RCC 7860 (cell line): ENCODE results near the gene BMPER.
A peak's percentile ranks its signal among the peaks of the same experiment; 100 is the strongest.

Experiments used
- DNase-seq: peaks from one replicate; pipeline ENCODE4 v3.0.0-alpha.2; 2015; ENCODE audit warnings: low spot score
- FAIRE-seq: peaks from 2 replicates; lab custom pipeline; 2012; peaks lifted over from hg19 to GRCh38; lab: Jason Lieb, UNC

Gene BMPER

DNA sequence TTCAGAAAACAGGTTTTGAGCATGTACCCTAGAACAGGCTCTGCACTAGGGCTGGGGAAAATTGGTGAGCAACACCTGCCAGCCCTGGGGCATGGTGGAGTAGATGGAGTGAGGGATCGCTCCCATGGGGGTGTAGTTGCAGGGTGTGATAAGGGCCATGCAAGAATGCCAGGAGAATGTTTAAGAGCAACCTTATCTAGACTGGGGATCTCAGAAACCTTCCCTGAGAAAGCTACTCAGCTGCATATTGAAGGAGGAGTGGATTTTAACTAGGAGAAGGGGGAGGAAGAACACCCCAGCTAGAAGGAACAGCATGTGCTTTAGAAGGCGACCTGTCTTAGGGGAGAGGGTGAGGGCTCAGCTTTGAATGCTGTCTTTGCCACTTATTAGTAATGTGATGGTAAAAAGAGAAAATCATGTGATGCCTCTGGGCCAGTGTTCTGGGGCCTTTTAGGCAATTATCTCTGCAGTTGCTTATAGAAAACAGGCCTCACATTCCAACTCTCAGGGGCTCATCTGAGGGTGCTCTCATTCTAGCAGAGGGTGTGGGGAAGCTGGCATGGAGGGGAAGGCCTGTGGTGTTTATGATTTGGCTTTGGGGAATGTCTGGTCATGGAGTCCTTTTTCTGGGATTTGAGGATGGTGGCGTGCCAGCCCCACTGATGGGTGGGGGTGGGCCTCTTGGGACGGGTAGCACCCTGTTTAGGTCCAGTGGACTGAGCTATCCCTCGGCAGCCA is 225.4 kb downstream of the BMPER start:
- FAIRE-seq: no peak
- no peak for DNase-seq

DNA sequence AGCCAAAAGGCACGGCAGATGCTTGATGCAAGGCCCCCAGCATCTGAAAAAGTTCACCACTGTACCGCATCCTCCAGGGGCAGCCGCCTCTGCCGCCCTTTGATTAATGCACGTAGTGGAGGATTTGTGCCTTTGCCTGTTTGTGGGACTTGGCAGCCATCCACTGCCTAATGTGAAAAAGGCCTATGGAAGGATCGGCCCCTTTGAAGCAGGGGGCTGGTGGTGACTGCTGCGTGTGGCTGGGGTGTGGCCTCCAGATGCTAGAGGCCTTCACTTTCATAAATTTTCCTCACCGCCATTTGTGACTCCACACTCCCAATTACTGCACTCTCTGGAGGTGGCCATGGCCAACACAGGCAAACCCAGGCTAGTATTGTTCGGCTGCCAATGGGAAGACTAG is 226.0 kb downstream of the BMPER start:
- DNase-seq (no peak), FAIRE-seq (no peak)

DNA sequence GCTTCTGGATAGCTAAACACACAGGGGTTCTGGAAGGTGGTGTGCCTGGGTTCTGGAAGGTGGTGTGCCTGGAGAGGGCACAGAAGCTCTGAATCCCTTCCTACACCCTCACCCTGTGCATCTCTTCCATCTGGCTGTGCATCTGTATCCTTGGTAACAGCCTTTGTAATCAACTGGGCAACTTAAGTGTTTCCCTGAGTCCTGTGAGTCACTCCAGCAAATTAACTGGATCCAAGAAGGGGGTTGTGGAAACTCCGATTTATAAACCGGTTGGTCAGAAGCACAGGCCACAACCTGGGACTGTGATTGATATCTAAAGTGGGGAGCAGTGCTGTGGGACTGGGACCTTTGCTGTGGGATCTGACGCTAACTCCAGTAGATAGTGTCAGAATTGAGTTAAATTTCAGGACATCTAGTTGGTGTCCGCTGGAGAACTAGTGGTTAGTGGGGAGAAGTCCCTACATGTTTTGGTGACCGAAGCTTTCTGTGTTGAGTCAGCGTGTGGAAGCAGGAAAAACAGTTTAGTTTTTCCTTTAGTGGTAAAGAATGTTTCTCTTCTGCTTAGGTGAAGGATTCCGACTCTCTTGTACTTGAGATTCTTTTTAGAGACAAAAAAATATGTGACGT is 228.1 kb downstream of the BMPER start:
- DNase-seq (peak; percentile 75), FAIRE-seq (no peak)

DNA sequence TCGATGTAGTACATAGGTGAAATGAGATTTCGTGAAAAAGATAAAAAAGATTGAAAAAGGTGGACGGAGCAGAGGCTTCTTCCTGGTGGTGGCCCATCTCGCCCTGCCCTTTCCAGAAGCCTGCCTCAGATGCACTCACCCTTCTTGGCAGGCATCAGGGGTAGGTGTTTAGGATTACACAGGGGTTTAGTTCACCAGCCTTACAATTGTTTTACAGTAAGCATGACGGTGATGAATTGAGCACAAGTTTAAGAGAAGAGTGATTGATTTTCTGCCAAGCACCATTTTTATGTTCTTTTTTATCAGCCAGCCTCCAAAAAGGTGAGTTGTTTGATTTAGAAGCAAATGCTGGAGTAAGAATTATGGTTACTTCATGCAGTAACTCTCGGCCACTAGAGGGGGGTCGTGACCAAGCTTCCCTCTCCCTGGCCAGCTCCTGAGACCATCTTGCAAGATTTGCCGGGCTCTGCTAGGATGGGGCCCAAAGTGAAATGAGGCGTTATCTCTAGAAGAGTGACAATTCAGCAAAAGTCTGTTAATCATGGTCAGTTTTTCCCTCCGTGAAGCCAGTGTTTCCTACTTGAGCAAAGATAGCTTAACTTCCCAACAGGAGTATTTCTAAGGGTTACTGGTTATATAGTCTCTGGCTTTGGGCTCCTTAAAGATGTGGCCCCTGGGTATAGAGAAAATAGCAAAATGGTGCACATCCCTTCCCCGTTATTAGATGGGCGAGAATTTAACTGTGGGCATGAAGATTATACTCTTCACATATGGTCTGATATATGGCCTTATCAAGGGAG is 228.8 kb downstream of the BMPER start:
- peak; percentile 47 for DNase-seq

DNA sequence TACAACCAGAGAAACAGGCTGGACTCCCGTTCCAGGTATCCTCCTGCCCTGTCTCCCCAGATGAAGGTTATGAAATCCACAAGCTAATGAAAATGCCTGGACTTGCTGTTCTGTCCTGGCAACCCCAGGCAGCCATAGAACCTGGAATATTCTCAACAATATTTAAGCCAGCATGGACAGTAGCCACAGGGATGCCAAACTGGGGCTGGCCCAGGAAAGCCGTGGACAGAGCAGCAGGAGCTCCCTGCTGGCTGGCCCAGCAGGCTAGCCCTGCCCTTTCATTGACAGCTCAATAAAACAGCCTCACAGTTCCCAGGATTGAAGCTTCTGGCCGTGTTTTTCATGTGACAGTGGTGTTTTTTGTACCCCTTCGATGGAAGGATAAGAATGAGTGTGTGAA is 230.6 kb downstream of the BMPER start:
- FAIRE-seq (no peak), DNase-seq (no peak)

More for the DNA sequence above, 228.8 kb downstream of the BMPER start:
- peak; percentile 48 for FAIRE-seq

DNA sequence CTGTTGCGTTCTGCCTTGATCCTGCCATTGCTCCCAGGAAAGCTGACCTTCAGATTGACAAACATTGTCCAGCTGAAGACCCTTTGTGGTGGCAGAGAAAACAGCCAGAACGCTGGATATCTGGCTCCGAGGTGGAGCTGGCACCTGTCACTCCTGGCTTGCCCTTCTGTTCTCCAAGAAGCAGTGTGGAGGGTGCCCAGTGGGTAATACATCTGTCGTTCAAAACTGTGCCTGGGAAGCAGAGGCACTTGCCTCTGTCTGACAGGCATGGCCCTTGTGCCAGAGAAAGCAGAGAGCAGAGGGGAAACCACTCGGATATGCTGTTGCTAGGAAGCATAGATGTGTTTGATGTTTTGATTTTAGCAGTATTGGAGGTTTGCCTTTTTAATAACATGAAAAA is 231.4 kb downstream of the BMPER start:
- DNase-seq (no peak), FAIRE-seq (no peak)

DNA sequence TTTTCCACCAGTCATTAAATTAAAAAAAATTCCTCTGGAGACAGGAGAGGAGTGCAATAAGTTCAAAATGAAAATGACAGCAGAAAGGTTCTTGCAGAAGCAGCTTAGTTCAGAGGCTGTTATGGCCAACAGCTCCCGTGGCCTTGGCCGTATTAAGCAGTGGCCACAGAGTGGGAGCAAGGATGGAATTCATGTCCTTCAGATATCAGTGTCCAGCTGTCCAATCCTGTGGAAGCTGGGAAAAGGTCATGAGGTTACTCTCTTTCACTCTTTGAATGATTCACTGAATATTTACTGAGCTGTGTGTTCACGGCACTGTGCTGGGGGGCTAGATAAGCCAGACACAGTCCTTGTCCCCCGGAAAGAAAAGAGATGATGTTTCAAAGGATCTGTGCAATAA is 231.8 kb downstream of the BMPER start:
- FAIRE-seq: no peak

DNA sequence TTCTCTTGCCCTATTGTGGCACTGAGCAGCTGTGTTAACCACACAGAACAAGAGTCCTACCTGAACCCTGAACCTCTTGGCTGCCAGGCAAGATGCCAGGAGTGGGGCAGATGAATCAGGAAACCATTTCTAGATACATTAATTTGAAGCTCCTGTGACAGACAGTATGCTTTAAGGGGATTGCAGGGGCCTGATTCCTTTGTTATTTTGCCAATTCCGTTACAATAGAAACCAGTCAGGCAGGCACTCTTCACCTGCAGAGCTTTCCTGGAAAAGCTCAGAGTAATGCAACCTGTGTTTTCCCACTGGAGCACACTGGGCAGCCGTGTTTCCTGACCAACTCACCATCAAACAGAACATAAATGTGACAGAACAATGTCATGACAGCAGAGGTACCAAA is 233.1 kb downstream of the BMPER start:
- DNase-seq (no peak), FAIRE-seq (no peak)

More for the DNA sequence above, 231.8 kb downstream of the BMPER start:
- no peak for DNase-seq

DNA sequence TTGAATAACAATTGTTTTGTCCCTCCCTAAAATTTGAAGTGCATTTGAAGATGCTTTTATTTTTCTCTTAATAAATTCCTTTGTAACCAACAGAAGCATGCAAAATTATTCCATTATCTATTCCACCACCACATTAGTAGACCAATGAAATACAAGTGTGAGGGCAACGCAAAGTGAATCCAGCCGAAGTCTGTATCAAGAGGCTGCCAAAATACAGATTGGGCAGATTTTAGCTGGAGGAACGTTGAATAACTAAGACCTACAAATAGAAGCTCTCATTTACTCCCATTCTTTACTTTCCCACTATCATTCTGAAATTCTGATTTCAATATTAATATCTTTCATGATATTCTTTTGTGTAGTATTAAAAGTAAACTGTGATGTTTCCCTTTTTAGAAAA is 233.7 kb downstream of the BMPER start:
- no peak for FAIRE-seq

DNA sequence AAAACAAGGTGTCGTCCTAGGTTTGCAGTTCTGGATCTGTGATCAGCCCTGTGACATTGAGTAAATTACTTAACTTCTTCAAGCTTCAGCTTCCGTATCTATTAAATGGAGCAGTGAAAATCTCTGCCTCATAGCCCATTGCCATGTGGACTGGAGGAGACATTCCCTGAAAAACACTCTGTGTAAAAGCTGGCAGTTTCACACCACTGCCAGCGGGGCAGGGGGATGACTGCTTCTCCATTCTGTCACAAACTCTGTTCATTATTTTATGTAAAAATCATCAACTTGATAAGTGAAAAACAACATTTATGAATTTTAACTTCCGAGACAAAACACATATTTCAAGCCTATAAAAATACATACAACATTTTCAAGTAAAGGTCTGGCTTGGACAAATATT is 234.7 kb downstream of the BMPER start:
- FAIRE-seq (no peak), DNase-seq (no peak)

More for the DNA sequence above, 233.7 kb downstream of the BMPER start:
- no peak for DNase-seq

DNA sequence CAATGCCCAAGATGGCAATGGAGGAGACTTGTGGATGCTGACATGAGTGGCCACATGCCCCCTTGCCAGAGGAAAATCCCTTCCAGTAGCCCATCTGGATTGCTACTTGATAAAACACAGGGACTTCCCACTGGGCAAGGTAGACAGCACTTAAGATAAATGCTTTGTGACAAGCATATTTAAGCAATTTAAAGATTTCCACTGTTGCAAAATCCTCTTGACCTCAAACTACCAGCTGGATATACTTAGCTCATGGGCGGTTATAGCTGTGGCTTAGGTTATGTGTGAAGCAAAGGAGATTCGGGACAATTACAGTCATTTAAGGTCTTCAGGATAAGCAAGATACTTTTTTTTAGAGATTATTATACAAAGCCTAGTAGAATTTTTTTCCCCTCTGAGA is 238.1 kb downstream of the BMPER start:
- FAIRE-seq: no peak
- no peak for DNase-seq

DNA sequence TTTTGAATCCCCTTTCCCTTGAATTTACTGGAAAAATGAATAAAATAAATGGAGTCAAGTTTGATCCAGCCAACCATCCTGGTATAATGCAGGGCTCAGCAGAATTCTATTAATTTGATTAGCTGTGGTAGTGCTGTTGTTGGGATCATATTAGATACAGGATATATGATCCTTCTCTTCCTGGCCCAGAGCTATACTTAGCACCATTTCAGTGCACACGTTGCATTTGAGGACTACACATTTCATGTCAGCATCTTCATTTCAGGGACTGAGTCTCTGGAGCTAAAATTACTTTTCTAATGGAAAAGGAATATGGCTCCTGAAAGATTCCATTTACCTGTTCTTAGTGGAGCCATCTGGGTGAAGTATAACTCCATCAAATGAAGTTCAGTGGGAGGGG is 240.3 kb downstream of the BMPER start:
- FAIRE-seq (no peak), DNase-seq (no peak)

DNA sequence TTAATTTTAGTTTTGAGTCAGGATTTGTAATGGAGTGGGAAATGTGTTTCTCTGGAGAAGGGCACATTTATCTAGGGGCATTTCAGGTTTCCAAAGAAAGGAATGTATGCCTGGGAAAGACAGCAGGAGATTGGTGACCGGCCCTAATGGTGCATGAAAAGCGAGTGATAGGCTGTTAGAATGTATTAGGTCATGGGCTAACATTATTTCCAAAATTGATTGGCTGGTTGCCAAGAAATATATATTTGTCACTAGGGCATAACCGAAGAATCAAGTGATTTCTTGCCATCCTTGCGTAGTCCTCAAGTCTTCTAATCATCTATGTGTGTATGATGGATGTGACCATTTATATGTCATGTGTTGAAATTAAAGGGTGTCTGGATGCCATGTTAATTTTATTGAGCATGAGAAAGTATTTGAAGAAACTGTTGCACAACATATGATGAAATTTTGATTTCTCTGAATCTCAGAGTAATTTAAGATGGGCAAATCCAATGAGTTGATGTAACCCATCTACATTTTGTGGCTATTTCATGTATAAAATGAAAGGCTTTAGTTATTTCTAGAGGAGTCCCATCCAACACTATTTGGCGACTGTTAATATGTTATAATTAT is 248.4 kb downstream of the BMPER start:
- FAIRE-seq: no peak

DNA sequence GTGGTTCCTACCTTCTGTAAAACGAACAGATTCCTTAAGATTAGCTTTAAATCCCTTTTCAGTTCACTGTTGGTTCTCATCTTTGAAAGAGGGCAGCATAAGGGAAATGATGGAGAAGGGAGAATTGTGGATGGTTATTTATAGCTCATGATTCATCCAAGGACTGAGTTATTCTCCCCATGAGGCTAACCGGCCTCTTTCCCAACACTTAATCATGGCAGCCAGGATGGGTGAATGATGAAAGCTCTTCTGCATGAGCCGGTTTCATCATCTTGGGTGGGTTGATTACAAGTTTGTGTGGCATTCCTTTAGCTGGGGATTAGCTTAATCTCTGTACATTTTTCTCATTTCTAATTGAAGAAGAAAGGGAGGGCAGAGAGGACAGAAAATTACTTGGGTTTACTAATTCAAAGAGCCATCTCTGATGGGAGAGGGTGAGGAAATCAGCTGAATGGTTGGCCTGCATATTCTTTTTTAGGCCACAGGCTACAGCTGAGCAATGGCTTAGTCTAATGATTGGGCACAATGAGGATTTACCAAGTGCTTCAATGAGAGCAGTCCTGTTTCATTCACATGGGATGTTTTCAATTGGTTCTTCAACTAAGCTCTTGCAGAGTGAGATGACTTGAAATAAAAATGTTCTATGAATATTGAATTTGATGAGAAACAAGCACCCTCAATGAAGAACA is 250.0 kb downstream of the BMPER start:
- FAIRE-seq (peak; percentile 82), DNase-seq (peak; percentile 71)

More for the DNA sequence above, 248.4 kb downstream of the BMPER start:
- no peak for DNase-seq

DNA sequence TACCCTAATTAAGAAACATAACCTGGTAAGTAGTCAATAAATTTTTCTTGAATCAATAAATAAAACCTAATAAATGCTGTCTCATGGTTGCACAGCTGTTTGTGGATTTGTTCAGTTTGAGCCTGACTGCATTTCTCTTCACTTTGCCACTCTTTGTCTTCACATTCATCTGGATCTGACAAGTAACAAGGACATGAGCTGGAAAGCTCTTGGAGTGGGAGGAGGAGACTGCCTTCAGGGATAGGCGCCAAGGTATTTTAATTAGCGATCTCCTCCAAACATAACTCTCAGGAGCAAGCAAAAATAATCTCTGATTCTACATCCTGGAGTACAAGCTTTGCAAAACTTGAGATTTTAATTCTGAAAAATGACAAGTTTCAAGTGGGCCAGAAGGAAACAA is 251.0 kb downstream of the BMPER start:
- no peak for FAIRE-seq

DNA sequence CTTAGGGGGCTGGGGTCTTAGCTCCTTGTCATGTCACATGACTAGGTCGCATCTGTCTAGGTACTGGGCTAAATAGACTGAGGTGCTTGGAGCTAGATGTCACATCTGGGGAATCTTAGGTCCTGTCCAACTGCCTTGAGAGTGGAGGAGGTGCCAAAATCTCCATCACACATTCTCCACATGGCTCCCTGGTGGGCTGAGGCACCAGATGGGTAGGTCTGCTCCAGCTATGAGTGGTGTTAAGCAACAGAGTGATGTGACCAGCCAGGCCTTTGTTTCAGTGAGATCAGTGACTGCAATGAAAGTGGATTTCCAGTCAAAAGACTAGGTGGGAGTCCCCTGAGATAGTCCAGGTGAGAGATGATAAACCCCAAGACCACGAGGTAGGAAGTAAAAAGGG is 251.8 kb downstream of the BMPER start:
- DNase-seq (no peak), FAIRE-seq (no peak)

More for the DNA sequence above, 251.0 kb downstream of the BMPER start:
- DNase-seq: no peak

DNA sequence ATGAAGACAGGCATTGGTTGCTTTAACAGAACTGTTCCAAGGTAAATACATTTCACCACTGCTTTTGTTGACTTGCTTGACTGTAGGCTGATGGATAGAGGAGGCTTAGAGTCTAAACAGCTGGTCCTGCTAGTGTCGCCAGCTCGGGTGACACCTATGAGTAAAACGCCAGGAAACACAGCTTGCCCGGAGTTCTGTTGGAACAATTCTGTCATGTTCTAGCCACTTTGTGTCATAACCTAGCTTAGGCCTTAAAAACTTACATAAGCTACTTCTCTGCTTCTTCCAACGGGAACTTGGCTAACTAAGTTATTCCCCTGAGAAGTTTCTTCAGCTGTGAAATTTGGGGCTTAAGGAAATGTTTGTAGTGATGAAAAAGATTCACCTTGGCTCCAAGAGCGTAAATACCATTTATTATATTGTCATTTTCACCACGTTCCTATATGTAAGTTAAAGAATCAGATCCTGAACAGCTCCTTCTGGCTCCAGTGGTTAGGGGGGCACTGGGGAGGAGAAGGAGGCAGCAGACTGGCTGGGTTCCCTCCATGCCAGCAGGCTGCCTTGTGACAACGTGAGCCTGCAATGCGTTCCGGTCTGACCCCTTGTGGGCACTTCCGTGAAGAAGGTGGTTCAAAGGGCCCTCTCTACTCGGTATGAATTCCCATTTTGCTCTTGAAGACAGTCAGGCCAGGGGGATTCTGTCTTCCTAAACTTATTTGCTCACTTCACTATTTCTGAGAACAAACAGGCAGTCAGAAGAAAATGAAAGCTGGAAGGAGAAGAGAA is 253.2 kb downstream of the BMPER start:
- no peak for FAIRE-seq
- DNase-seq: no peak

DNA sequence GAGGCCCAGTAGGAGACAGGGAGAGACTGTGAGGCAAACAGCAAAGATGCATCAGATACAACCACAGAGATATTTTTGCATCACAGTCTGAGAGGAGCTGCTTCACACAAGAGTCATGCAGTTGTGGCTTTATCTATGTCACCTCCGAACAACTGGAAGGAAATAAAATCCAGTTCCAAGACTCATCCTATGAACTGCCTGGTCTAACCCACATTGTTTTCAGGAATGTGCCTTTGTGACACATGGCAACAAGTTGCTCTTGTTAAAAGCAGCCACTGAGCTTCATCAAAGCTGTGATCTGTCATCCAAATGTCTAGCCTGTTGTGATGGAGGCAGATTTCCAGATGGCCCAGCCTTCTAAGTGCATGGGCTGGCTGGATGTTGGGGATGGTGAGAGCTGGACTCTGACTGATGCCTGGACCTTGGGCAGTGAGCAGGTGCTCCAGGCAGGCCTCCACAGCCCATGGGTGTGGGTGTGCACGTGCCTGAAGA is 255.0 kb downstream of the BMPER start:
- DNase-seq (peak; percentile 66), FAIRE-seq (no peak)

DNA sequence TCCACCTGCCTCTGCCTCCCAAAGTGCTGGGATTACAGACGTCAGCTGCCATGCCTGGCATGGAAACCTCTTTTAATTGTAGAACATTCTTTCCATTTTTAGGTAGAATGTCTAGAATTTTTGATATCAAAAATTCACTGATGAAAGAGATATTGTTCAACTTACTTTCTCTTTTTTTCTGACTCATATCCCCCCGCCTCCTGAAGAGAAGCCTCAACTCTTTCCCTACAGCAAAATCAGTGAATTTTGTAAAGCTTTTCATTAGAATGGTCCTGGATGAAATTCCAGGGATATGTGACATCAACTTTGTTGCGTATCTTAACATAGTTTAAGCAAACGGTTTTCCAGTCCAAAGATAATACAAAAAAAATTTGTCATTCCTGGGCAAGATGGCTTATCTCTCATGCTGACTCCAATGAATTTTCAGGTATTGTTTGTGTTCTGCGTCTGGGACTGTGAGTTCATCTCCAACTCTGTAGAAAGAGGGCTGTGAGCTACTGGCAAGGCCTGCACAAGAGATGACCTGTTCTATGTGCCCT is 256.8 kb downstream of the BMPER start:
- DNase-seq (no peak), FAIRE-seq (no peak)
